ENCODE results near the gene MYL7.

Gene MYL7

DNA sequence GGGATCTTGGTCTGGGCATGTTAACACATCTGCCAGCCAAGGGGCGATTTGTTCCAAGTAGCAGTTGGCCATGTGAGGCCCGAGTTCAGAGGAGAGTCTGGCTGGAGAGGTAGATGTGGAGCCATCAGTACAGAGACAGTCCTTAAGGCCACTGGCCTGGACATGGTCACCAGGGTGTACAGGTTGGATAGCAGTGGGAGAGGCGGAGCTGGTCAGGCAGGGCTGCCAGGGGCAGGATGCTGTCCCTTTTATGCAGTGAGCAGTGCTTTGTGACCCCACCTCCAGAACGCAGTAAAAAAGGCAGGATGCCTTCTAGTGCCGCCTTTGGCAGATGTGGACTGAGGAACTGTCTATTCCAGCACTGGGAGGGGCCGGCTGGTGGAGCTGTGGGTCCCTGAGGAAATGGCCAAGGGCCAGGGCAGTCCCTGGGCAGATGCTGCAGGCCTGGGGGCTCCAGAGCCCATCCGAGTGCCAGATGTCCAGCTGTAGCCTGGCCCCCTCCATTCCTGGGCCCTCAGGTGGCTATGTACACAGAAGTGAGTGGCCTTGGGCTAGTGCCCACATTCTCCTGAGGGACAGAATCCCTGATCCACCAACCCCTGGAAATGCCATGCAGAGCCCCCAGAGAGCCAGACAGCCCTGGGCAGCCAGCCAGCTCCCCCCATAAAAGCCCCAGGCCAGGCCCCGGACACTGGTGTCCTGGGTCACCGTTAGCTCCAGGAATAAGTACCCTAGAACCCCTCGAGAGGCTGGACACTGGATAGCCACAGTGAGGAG is 17.2 kb upstream of the MYL7 start:
- TF ChIP-seq, protein P1, sequence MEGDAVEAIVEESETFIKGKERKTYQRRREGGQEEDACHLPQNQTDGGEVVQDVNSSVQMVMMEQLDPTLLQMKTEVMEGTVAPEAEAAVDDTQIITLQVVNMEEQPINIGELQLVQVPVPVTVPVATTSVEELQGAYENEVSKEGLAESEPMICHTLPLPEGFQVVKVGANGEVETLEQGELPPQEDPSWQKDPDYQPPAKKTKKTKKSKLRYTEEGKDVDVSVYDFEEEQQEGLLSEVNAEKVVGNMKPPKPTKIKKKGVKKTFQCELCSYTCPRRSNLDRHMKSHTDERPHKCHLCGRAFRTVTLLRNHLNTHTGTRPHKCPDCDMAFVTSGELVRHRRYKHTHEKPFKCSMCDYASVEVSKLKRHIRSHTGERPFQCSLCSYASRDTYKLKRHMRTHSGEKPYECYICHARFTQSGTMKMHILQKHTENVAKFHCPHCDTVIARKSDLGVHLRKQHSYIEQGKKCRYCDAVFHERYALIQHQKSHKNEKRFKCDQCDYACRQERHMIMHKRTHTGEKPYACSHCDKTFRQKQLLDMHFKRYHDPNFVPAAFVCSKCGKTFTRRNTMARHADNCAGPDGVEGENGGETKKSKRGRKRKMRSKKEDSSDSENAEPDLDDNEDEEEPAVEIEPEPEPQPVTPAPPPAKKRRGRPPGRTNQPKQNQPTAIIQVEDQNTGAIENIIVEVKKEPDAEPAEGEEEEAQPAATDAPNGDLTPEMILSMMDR (IDR thresholded peaks at IDR 0.05; ENCODE audit: low read depth, low read length, missing control alignments): no peak
- DNase-seq (ENCODE audit: low read depth): no peak
- no peak overlapping the region for H3K4me3 ChIP-seq (ENCODE audit: low read depth, low read length)

- no peak overlapping the region for H3K4me3 ChIP-seq (ENCODE audit: low read depth, low read length)
- DNase-seq (ENCODE audit: low read depth): no peak
- TF ChIP-seq, protein P1 (IDR thresholded peaks at IDR 0.05; ENCODE audit: low read depth, low read length, missing control alignments): no peak
Measured at GRCh38 chr7:44157116-44158080, 16.3 kb upstream of the MYL7 start.

DNA sequence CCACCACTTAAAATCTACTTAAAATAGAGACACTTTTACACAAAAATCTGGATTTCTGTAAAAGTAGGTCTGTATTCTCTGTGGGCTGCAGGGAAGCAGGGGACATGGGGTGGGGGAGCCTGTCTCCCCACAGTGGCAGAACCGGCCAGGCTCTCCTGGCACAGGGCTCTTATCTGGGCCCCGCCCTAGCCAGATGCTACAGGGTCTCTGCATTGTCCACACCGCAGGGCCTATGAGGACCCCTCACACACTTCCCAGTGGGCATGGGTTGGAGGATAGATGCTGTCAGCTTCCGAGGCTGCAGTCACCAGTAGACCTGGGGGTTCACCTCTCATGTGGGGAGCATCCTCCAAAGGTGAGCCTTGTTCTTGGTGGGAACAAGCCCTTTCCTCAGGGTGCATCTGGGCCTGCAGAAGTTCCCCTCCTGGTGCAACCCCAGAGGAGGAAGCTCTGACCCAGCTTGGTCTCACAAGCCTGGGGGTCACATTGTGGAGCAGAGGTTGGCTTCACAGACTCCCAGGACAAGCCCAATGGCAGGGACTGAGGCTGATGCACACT is 15.4 kb upstream of the MYL7 start:
- TF ChIP-seq, protein P1 (IDR thresholded peaks at IDR 0.05; ENCODE audit: low read depth, low read length, missing control alignments): no peak
- DNase-seq (ENCODE audit: low read depth): no peak
- H3K4me3 ChIP-seq (ENCODE audit: low read depth, low read length): no peak overlapping the region

DNA sequence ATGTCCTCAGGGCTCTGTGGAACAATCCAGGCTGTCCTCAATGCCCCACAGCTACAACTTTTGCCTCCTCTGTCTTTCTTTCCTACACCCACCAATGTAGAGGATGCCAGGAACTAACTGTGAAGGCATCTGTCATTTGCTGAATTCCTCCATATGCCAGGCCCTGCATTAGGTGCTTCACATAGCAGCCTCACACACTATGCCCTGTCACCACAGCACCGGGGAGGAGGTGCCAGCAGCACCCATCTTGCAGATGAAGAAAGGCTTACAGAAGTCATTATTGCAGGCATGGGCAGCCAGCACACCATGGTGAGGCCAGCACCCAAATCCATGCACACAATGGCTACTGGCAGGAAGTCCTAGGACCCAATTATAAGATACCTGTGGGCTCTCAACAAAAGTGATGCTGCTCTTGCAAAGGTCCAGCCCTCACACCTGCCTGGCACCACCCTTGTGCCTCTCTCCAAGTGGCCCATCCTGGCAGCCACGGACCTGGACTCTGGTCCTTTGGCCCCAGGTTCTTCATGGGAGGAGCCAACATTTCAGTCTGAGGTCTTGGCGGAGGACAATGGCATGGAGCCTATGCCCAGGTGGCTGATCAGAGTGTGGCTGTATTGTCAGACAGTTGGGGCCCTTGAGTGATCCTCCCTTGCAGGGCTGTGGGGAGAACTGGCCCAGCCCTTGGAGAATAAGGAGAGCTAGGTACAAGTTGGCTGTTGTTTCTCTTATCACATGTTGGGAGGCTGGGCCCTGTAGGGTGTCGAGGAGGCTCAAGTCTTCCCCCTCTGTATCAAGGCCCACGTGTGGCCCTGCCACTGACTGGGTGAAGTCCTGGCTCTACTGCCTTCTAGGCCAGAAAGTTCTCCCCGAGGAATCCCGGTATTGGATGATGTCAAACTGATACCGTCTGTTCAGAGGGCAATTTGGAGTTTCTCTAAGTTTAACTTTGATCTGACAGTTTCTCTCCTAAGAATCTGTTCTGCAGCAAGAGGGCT is 14.4 kb upstream of the MYL7 start:
- TF ChIP-seq, protein P1 (IDR thresholded peaks at IDR 0.05; ENCODE audit: low read depth, low read length, missing control alignments): no peak
- no peak overlapping the region for H3K4me3 ChIP-seq (ENCODE audit: low read depth, low read length)
- DNase-seq (ENCODE audit: low read depth): no peak

- H3K4me3 ChIP-seq (ENCODE audit: low read depth, low read length): no peak overlapping the region
- no peak for DNase-seq (ENCODE audit: low read depth)
Measured at GRCh38 chr7:44154703-44155102, 13.6 kb upstream of the MYL7 start.

More at GRCh38 chr7:44154703-44155102, 13.6 kb upstream of the MYL7 start:
- TF ChIP-seq, protein P1 (IDR thresholded peaks at IDR 0.05; ENCODE audit: low read depth, low read length, missing control alignments): no peak
